Left forelimb (tissue), 1 donor: ENCODE results near the gene LHFPL2.

Experiments used
- DNase-seq: peaks from one replicate; pipeline ENCODE4 v3.0.0-alpha.2; 2018; ENCODE audit warnings: low spot score

The LHFPL2 gene

GRCh38 chr5:78503958-78504653, 144.5 kb downstream of the LHFPL2 start:
- DNase-seq: no peak

- no peak for DNase-seq
Measured at GRCh38 chr5:78501411-78502352, 146.9 kb downstream of the LHFPL2 start.

DNA sequence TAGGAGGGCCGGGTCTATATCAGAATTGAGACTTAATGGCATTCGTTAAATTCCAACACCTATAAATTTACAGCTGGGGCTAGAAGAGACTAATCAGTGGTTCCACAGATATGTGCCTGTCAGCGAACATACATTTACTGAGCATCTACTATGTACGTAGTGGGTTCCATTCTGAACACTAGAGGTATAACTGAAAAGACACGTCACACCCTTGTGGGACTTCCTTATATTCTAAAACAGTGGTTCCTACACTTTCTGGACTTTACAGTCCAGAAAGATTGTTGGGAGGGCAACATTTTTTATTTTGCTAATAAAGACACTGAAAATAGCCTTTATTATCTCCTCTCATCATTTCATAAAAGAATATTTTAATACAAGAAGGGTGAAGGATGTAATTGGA, 147.7 kb downstream of the LHFPL2 start:
- DNase-seq: no peak

- no peak for DNase-seq
Measured at GRCh38 chr5:78500028-78500427, 148.5 kb downstream of the LHFPL2 start.

- no peak for DNase-seq
Measured at GRCh38 chr5:78499485-78499884, 149.1 kb downstream of the LHFPL2 start.

DNA sequence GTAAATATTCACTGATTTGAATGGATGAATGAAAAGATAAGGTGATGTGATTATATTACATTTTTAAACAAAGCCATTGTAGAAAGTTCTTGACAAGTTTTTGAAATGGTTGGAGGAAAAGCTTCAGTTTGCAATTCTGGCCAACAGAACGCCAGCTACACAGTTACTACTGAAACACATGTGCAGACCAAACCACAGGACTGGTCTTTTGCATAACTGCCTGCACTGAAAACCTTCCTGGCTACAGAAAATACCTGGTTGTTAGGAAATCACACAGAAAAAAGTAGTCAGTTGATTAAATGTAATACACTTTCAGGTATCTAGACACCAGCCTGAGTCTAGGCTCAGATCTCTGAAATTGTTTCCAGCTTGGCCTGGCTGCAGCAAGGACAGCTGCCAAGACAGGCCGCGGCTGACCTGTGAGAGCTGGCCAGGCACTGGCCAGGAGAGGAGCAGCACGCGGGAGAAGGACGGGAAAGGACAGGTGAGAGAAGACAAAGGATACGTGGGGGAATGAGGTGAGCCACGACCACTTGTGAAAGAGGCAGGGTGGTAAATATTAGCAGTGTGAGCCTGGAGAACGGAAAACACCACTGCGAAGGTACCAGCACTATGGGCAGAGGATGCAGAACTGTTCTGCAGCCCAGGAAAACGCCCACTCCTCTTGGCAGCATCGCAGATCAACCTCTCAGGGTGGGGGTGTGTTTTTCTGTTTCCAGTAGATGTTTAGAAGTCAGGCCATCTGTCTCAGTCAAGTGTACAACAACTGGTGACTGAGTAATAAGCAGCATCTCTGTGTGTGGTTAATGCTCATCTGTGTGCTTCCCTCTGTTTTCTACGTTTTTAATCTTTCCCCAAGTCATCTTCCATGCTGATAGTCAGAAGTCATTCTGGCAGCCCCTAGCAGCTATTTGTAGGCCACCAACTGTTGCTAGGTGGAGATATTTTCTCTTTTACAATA, 150.7 kb downstream of the LHFPL2 start:
- DNase-seq: no peak

DNA sequence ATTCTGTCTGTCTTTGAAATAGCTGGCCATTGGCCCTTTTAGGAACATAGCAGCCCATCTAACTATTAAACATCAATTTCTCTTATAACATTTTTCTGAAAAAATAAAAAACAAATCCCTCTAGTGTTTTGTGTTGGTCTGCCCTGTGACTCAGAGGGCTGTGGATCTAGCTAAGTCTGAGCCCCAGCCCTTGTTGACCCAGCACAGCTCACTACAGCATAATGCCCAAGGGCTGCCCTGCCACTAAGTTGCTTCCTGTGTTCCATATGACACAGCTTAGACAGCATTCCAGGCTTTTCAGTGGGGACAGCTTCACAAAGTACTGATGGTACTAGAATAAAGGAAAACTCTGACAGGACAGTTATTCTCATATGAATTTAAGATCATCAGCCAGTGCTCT, 152.2 kb downstream of the LHFPL2 start:
- DNase-seq: no peak

GRCh38 chr5:78495800-78496199, 152.8 kb downstream of the LHFPL2 start:
- DNase-seq: no peak

DNA sequence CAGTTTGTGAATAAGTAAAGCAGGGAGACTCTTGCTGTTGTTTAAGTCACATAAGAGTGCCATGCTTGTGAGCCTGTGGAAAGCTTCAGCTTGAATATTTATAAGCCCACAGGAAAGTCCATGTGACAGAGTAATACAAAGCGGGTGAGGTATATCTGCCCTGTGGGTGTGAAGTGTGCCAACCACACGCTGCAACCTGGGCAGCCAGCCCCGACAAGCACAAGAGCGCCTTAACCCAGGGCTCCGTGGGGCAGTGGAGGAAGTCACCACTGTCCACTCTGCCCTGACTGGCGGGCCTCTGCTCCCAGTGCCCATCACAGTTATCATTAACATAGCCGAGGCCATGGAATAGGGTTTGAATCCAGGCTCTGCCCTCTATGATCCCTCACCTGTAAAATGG, 155.9 kb downstream of the LHFPL2 start:
- DNase-seq: no peak

DNA sequence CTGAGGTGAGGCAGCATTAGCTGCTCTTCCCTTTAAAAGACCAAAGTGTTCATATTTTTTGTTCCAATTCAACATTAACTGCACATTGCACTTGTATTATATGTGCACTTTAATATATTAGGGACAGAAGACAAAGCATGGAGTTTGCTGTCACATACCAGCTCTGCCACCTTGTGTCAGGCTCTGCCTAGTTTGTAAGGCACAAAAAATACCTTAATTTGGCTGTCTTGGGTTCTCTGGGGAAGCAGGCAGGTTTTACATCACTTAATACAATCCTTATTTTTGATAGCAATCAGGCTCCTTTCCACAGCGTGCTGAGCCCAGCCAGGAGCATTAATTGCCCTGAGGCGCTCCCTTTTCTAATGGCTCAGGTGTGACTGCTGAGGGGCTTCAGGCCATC, 156.3 kb downstream of the LHFPL2 start:
- DNase-seq: no peak

- no peak for DNase-seq
Measured at GRCh38 chr5:78490709-78491485, 157.7 kb downstream of the LHFPL2 start.

DNA sequence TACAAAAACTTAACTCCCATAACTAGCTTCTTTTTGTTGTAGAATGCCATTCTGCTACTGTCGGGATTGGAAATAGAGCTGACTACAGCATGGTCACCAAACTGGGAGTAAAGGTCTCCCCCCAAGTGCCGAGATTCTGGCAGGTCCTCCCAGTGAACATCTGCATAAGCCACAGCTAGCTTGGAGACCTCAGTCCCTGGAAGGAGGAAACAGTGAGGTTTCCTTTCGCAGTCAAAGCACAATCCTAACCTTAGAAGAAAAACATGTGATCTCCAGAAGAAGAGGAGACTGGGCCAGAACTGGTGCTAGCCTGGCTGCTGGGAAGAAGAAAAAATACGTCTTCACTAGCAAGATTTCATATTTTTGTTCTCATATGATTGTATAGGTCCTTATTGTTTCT, 160.7 kb downstream of the LHFPL2 start:
- no peak for DNase-seq

DNA sequence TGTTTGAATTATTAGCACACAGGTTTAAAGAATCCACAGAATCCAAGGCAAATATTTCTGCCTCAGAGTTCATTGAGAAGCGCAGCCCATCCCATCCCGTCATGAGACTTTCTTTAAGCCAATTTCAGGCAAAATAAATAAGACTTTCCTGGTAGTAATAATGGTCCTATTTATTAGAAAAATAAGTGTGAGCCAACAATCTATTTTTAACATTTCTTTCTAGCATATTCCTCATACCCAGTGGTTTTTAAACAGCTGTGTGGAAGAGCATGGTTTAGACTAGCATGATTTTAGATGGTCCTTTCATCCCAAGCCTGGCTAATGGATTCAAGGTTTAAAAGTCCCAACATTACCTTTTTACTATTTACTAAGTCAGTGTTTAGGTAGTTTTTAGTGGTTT, 162.4 kb downstream of the LHFPL2 start:
- DNase-seq: no peak

- no peak for DNase-seq
Measured at GRCh38 chr5:78483809-78484521, 164.6 kb downstream of the LHFPL2 start.

- DNase-seq: no peak
Measured at GRCh38 chr5:78482948-78483347, 165.6 kb downstream of the LHFPL2 start.

DNA sequence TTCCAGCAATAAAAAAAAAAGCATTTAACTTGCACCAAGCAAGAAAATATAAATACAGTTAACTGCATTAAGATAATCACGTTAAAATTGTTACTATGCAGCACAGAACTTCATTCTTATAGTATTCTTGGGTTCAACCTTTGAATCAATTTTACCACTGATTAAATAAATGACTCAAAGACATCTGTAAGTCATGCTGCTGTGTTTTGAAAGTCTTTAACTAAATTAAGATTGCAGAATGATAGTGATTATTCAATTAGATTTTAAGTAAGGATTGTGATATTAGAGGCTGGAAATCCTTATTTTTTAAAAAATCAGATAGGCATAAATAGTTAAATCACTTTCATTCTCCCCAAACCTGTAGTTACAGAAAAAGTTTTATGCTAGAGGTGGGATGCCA, 171.8 kb downstream of the LHFPL2 start:
- no peak for DNase-seq

DNA sequence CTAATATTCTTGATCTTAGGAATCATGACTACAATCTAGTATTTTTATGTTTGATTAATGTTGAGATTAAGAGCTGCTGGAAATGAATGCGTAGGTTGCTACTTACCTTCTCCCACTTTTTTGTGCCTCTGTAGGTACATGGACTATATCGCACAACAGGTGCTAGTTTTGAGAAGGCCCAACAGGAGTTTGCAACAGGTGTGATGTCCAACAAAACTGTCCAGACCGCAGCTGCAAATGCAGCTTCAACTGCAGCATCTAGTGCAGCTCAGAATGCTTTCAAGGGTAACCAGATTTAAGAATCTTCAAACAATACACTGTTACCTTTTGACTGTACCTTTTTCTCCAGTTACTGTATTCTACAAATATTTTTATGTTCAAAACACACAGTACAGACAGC, 173.2 kb downstream of the LHFPL2 start:
- no peak for DNase-seq

GRCh38 chr5:78473751-78474150, 174.8 kb downstream of the LHFPL2 start:
- DNase-seq: no peak

DNA sequence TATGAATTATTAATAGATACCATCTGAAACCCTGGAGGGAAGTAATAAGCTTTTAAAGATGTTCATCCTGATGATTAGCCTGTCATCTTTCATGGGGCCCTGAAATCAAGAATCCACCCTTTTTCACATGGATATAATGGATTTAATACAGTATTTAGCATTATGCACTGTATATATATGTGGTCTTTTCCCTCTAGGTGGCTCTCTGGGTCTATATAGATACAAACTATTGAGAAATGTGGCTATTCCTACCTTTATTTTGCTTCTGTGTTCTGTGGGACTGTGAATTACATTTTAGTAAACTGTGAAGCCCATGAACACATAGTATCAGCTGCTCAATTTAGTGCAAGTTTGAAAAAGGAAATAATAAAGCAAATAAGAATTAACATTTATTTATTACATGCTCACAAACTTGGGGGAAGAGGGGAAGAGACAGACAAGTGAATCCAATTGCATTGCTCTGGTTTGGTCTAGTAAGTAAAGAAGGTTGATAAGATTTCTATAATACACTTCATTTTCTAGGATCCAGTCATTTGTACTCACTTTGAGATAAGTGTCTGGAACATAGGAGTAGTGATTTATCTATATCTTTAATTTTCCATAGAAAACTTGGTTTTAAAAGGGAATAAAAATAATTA, 176.0 kb downstream of the LHFPL2 start:
- no peak for DNase-seq

GRCh38 chr5:78471896-78472295, 176.7 kb downstream of the LHFPL2 start:
- no peak for DNase-seq
